ENCODE results near the gene COX6A2. TPM values are rescaled to one million over a fixed set of nuclear protein-coding genes. Genes with fewer than 3 reads are reported as not detected.

Gene COX6A2
- total and polyA plus RNA-seq, 2 donors (not counting 1 experiment from before 2014, with no cell fraction given) = not detected

GRCh38 chr16:31400191-31400590, 28.0 kb downstream of the COX6A2 start:
- TF ChIP-seq EZH2 (IDR thresholded peaks at IDR 0.05; ENCODE audit: low read length, missing control alignments) (no peak), CTCF (conservative IDR thresholded peaks at IDR 0.05 in 1 of 2, IDR thresholded peaks at IDR 0.05 in 1 of 2; ENCODE audit: low read depth in 1 of 2, low read length in 2 of 2) (no peak)
- no peaks in the 10 kb centered on the region for H3K27me3 ChIP-seq (ENCODE audit: control insufficient read depth, insufficient read depth, low read length)
- H3K9ac ChIP-seq (ENCODE audit: insufficient read depth, low read length) = no peak overlapping the region

GRCh38 chr16:31397701-31398100, 30.5 kb downstream of the COX6A2 start:
- Histone ChIP-seq H3K9ac (ENCODE audit: insufficient read depth, low read length) (no peak overlapping the region), H2AFZ (ENCODE audit: low read length) (no peak overlapping the region), H4K20me1 (ENCODE audit: control insufficient read depth, extremely low read depth, insufficient read depth, low read length) (no peaks in the 10 kb centered on the region), H3K36me3 (ENCODE audit: control insufficient read depth, insufficient read depth, low read length) (no peaks in the 10 kb centered on the region), H3K27ac (ENCODE audit: insufficient read depth, low read length) (no peak overlapping the region), H3K9me3 (ENCODE audit: control insufficient read depth, insufficient read depth, low read depth, low read length) (no peaks in the 10 kb centered on the region), H3K79me2 (ENCODE audit: control insufficient read depth, insufficient read depth, low read length) (no peaks in the 10 kb centered on the region), H3K4me1 (ENCODE audit: control insufficient read depth, extremely low read depth, insufficient read depth, low read length) (no peaks in the 10 kb centered on the region), H3K4me3 (replicated peaks in 1 of 4; ENCODE audit: control extremely low read depth in 1 of 4, insufficient read depth in 1 of 4, low read depth in 3 of 4, low read length in 4 of 4) (no peak overlapping the region), H3K27me3 (ENCODE audit: control insufficient read depth, insufficient read depth, low read length) (no peaks in the 10 kb centered on the region), H3K4me2 (ENCODE audit: extremely low read depth, insufficient read depth, low read length) (no peak overlapping the region)
- DNase-seq (ENCODE audit: low read depth in 2 of 2) = no peak
- TF ChIP-seq EZH2 (IDR thresholded peaks at IDR 0.05; ENCODE audit: low read length, missing control alignments) (no peak), CTCF (conservative IDR thresholded peaks at IDR 0.05 in 1 of 2, IDR thresholded peaks at IDR 0.05 in 1 of 2; ENCODE audit: low read depth in 1 of 2, low read length in 2 of 2) (no peak)

More at GRCh38 chr16:31400191-31400590, 28.0 kb downstream of the COX6A2 start:
- H2AFZ ChIP-seq (ENCODE audit: low read length) = no peak overlapping the region
- no peak overlapping the region for H3K27ac ChIP-seq (ENCODE audit: insufficient read depth, low read length)
- H3K4me1 ChIP-seq (ENCODE audit: control insufficient read depth, extremely low read depth, insufficient read depth, low read length) = no peaks in the 10 kb centered on the region
- H4K20me1 ChIP-seq (ENCODE audit: control insufficient read depth, extremely low read depth, insufficient read depth, low read length) = no peaks in the 10 kb centered on the region
- no peak overlapping the region for H3K4me3 ChIP-seq (replicated peaks in 1 of 4; ENCODE audit: control extremely low read depth in 1 of 4, insufficient read depth in 1 of 4, low read depth in 3 of 4, low read length in 4 of 4)
- DNase-seq (ENCODE audit: low read depth in 2 of 2) = no peak
- H3K79me2 ChIP-seq (ENCODE audit: control insufficient read depth, insufficient read depth, low read length) = no peaks in the 10 kb centered on the region
- H3K4me2 ChIP-seq (ENCODE audit: extremely low read depth, insufficient read depth, low read length) = no peak overlapping the region
- no peaks in the 10 kb centered on the region for H3K9me3 ChIP-seq (ENCODE audit: control insufficient read depth, insufficient read depth, low read depth, low read length)
- H3K36me3 ChIP-seq (ENCODE audit: control insufficient read depth, insufficient read depth, low read length) = no peaks in the 10 kb centered on the region

GRCh38 chr16:31397096-31397660, 31.0 kb downstream of the COX6A2 start:
- no peaks in the 10 kb centered on the region for H3K9me3 ChIP-seq (ENCODE audit: control insufficient read depth, insufficient read depth, low read depth, low read length)
- H4K20me1 ChIP-seq (ENCODE audit: control insufficient read depth, extremely low read depth, insufficient read depth, low read length) = no peaks in the 10 kb centered on the region
- H3K4me2 ChIP-seq (ENCODE audit: extremely low read depth, insufficient read depth, low read length) = no peak overlapping the region
- no peaks in the 10 kb centered on the region for H3K4me1 ChIP-seq (ENCODE audit: control insufficient read depth, extremely low read depth, insufficient read depth, low read length)
- no peak overlapping the region for H3K9ac ChIP-seq (ENCODE audit: insufficient read depth, low read length)
- no peak for DNase-seq (ENCODE audit: low read depth in 2 of 2)
- no peaks in the 10 kb centered on the region for H3K27me3 ChIP-seq (ENCODE audit: control insufficient read depth, insufficient read depth, low read length)
- H3K4me3 ChIP-seq (replicated peaks in 1 of 4; ENCODE audit: control extremely low read depth in 1 of 4, insufficient read depth in 1 of 4, low read depth in 3 of 4, low read length in 4 of 4) = no peak overlapping the region
- H3K27ac ChIP-seq (ENCODE audit: insufficient read depth, low read length) = no peak overlapping the region
- no peaks in the 10 kb centered on the region for H3K79me2 ChIP-seq (ENCODE audit: control insufficient read depth, insufficient read depth, low read length)
- TF ChIP-seq CTCF (conservative IDR thresholded peaks at IDR 0.05 in 1 of 2, IDR thresholded peaks at IDR 0.05 in 1 of 2; ENCODE audit: low read depth in 1 of 2, low read length in 2 of 2) (no peak), EZH2 (IDR thresholded peaks at IDR 0.05; ENCODE audit: low read length, missing control alignments) (no peak)
- H3K36me3 ChIP-seq (ENCODE audit: control insufficient read depth, insufficient read depth, low read length) = no peaks in the 10 kb centered on the region
- no peak overlapping the region for H2AFZ ChIP-seq (ENCODE audit: low read length)

All from fibroblast of lung (primary cell).